HEK293 (cell line): Measurements from ENCODE around the gene MAML1.

Experiments used
- REST ChIP-seq: fragments of 450-650 bp; formaldehyde crosslinking; IDR thresholded peaks from 2 replicates; pipeline ENCODE4 v1.5.1; 2016; ENCODE audit warnings: missing biosample characterization, missing genetic modification characterization
- SCRT2 ChIP-seq: fragments of 450-650 bp; formaldehyde crosslinking; IDR thresholded peaks from 2 replicates; pipeline ENCODE4 v1.5.1; 2016; ENCODE audit warnings: missing biosample characterization, missing genetic modification characterization
- SP2 ChIP-seq: fragments of 450-650 bp; formaldehyde crosslinking; IDR thresholded peaks from 2 replicates; pipeline ENCODE4 v1.5.1; 2016; ENCODE audit warnings: missing biosample characterization, missing genetic modification characterization
- SP3 ChIP-seq: fragments of 450-650 bp; formaldehyde crosslinking; IDR thresholded peaks from 2 replicates; pipeline ENCODE4 v1.5.1; 2016; ENCODE audit warnings: missing biosample characterization, missing genetic modification characterization
- ZNF311 ChIP-seq: fragments of 450-650 bp; formaldehyde crosslinking; IDR thresholded peaks from 2 replicates; pipeline ENCODE4 v1.5.1; 2017; ENCODE audit warnings: missing biosample characterization, missing genetic modification characterization, borderline replicate concordance
- ZNF404 ChIP-seq: fragments of 450-650 bp; formaldehyde crosslinking; IDR thresholded peaks from 2 replicates; pipeline ENCODE4 v1.5.1; 2017; ENCODE audit warnings: missing biosample characterization, missing genetic modification characterization
- ZNF513 ChIP-seq: fragments of 450-650 bp; IDR thresholded peaks from 2 replicates; pipeline ENCODE4 v1.5.1; 2018; ENCODE audit warnings: missing biosample characterization, missing genetic modification characterization
- ZNF658 ChIP-seq: fragments of 450-650 bp; formaldehyde crosslinking; IDR thresholded peaks from 2 replicates; pipeline ENCODE4; 2016; ENCODE audit warnings: missing biosample characterization, missing genetic modification characterization
- TF ChIP-seq, protein P1 (sequence below): fragments of 450-650 bp; formaldehyde crosslinking; IDR thresholded peaks from 2 replicates; pipeline ENCODE4 v1.5.1; 2016; ENCODE audit warnings: missing biosample characterization, missing genetic modification characterization
- TF ChIP-seq, protein P2 (sequence below): fragments of 450-650 bp; formaldehyde crosslinking; IDR thresholded peaks from 2 replicates; pipeline ENCODE4 v1.5.1; 2017; ENCODE audit warnings: missing biosample characterization, missing genetic modification characterization
- TF ChIP-seq, protein P3 (sequence below): sonication (generic); formaldehyde crosslinking; IDR thresholded peaks from 2 replicates; pipeline ENCODE4 v1.8.1; 2022; ENCODE audit warnings: mild to moderate bottlenecking, moderate library complexity, missing genetic modification reagents

DNA sequence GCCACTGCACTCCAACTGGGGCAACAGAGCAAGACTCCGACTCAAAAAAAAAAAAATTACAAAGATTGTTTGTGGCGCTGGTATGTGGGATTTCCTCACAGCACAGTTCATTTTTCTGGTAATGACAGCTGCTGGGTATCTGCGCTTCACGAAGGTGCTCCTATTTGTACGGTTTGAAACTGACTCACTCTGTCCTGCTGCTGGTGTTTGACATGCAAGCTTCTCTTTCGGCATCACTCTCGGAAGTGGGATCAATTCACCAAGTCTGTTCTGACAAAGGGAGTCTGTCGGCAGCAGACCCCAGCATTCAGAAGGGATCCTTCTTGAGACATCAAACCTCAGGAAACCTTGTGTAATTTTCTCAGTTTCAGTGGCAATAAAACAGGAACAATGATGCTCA lies 26.3 kb downstream of the MAML1 start:
- no peak for TF ChIP-seq REST (tag by site-specific recombination)
- no peak for TF ChIP-seq SP3 (tag by site-specific recombination)
- TF ChIP-seq, protein P1, sequence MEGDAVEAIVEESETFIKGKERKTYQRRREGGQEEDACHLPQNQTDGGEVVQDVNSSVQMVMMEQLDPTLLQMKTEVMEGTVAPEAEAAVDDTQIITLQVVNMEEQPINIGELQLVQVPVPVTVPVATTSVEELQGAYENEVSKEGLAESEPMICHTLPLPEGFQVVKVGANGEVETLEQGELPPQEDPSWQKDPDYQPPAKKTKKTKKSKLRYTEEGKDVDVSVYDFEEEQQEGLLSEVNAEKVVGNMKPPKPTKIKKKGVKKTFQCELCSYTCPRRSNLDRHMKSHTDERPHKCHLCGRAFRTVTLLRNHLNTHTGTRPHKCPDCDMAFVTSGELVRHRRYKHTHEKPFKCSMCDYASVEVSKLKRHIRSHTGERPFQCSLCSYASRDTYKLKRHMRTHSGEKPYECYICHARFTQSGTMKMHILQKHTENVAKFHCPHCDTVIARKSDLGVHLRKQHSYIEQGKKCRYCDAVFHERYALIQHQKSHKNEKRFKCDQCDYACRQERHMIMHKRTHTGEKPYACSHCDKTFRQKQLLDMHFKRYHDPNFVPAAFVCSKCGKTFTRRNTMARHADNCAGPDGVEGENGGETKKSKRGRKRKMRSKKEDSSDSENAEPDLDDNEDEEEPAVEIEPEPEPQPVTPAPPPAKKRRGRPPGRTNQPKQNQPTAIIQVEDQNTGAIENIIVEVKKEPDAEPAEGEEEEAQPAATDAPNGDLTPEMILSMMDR (tag by site-specific recombination) = no peak
- no peak for TF ChIP-seq SCRT2 (tag by site-specific recombination)
- TF ChIP-seq ZNF404 = no peak
- TF ChIP-seq SP2 (tag by site-specific recombination) = no peak
- TF ChIP-seq, protein P2, sequence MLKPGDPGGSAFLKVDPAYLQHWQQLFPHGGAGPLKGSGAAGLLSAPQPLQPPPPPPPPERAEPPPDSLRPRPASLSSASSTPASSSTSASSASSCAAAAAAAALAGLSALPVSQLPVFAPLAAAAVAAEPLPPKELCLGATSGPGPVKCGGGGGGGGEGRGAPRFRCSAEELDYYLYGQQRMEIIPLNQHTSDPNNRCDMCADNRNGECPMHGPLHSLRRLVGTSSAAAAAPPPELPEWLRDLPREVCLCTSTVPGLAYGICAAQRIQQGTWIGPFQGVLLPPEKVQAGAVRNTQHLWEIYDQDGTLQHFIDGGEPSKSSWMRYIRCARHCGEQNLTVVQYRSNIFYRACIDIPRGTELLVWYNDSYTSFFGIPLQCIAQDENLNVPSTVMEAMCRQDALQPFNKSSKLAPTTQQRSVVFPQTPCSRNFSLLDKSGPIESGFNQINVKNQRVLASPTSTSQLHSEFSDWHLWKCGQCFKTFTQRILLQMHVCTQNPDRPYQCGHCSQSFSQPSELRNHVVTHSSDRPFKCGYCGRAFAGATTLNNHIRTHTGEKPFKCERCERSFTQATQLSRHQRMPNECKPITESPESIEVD (tag by site-specific recombination) = no peak
- TF ChIP-seq, protein P3, sequence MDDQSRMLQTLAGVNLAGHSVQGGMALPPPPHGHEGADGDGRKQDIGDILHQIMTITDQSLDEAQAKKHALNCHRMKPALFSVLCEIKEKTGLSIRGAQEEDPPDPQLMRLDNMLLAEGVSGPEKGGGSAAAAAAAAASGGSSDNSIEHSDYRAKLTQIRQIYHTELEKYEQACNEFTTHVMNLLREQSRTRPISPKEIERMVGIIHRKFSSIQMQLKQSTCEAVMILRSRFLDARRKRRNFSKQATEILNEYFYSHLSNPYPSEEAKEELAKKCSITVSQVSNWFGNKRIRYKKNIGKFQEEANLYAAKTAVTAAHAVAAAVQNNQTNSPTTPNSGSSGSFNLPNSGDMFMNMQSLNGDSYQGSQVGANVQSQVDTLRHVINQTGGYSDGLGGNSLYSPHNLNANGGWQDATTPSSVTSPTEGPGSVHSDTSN = no peak
- TF ChIP-seq ZNF513 (tag by site-specific recombination) = no peak
- TF ChIP-seq ZNF311 (tag by site-specific recombination) = no peak
- no peak for TF ChIP-seq ZNF658 (tag by site-specific recombination)
